KG1 (cell line): Measurements from ENCODE around the gene SCN1A.
"Not testable (repeated sequence)": the region's sequence is repeated elsewhere in the genome, so short reads cannot be mapped to it uniquely, and the experiment has no call there.

Source experiments
- DNase-seq: peaks from one replicate; lab custom pipeline; 2025; lab: John Stamatoyannopoulos, UW

The SCN1A gene

GRCh38 chr2:166081131-166081632 is 46.6 kb downstream of the SCN1A start:
- no peak for DNase-seq

- no peak for DNase-seq
Observed at GRCh38 chr2:166074430-166074829, 53.4 kb downstream of the SCN1A start.

GRCh38 chr2:166074011-166074410 is 53.8 kb downstream of the SCN1A start:
- DNase-seq = no peak

GRCh38 chr2:166070231-166070630 is 57.6 kb downstream of the SCN1A start:
- no peak for DNase-seq

- no peak for DNase-seq
Observed at GRCh38 chr2:166068981-166069380, 58.8 kb downstream of the SCN1A start.

- no peak for DNase-seq
Observed at GRCh38 chr2:166067229-166067628, 60.6 kb downstream of the SCN1A start.

- DNase-seq = no peak
Observed at GRCh38 chr2:166060191-166060590, 67.6 kb downstream of the SCN1A start.

- no peak for DNase-seq
Observed at GRCh38 chr2:166057370-166058164, 70.3 kb downstream of the SCN1A start.

- DNase-seq = no peak
Observed at GRCh38 chr2:166044853-166045483, 82.9 kb downstream of the SCN1A start.

GRCh38 chr2:166042768-166043390 is 84.9 kb downstream of the SCN1A start:
- DNase-seq = no peak

GRCh38 chr2:166042356-166042755 is 85.5 kb downstream of the SCN1A start:
- no peak for DNase-seq

GRCh38 chr2:166041613-166042012 is 86.2 kb downstream of the SCN1A start:
- DNase-seq = no peak

GRCh38 chr2:166032361-166032760 is 95.5 kb downstream of the SCN1A start:
- DNase-seq = no peak

- no peak for DNase-seq
Observed at GRCh38 chr2:166031054-166031453, 96.8 kb downstream of the SCN1A start.

GRCh38 chr2:166025313-166025712 is 102.5 kb downstream of the SCN1A start:
- DNase-seq = no peak

- DNase-seq = no peak
Observed at GRCh38 chr2:166017208-166017607, 110.6 kb downstream of the SCN1A start.

GRCh38 chr2:166013878-166014277 is 113.9 kb downstream of the SCN1A start:
- DNase-seq = no peak

- no peak for DNase-seq
Observed at GRCh38 chr2:166011660-166012059, 116.2 kb downstream of the SCN1A start.

- DNase-seq = no peak
Observed at GRCh38 chr2:166000401-166000800, 127.4 kb downstream of the SCN1A start.

GRCh38 chr2:165990846-165991245 is 137.0 kb downstream of the SCN1A start:
- DNase-seq = no peak

- DNase-seq = no peak
Observed at GRCh38 chr2:165989851-165990250, 138.0 kb downstream of the SCN1A start.

GRCh38 chr2:165985120-165985519 is 142.7 kb downstream of the SCN1A start:
- no peak for DNase-seq

GRCh38 chr2:165972161-165972560 is 155.7 kb downstream of the SCN1A start:
- not testable (repeated sequence) for DNase-seq
